KMS-11 (cell line): ENCODE data around the gene RBM38.
A peak's percentile ranks its signal among the peaks of the same experiment; 100 is the strongest.

Experiments used
- H2AFZ ChIP-seq: fragments of 200-600 bp; sonication (generic); 2 replicates; pipeline ENCODE4 v1.6.1; 2016; ENCODE audit warnings: antibody characterized with exemption, mixed run types, low read depth
- H3K27ac ChIP-seq: fragments of 200-600 bp; sonication (generic); 2 replicates; pipeline ENCODE4 v1.6.1; 2016; ENCODE audit warnings: mild to moderate bottlenecking, mixed run types
- H3K27me3 ChIP-seq: fragments of 200-600 bp; sonication (generic); 2 replicates; pipeline ENCODE4 v1.6.1; 2017; ENCODE audit warnings: mild to moderate bottlenecking, low read depth, mixed run types, moderate library complexity; ENCODE audit not compliant: insufficient read depth
- H3K36me3 ChIP-seq: fragments of 200-600 bp; sonication (generic); 2 replicates; pipeline ENCODE4 v1.6.1; 2017; ENCODE audit warnings: mild to moderate bottlenecking, mixed run types; ENCODE audit not compliant: insufficient read depth
- H3K4me1 ChIP-seq: fragments of 200-600 bp; sonication (generic); 2 replicates; pipeline ENCODE4 v1.6.1; 2016; ENCODE audit warnings: mild to moderate bottlenecking, low read depth, mixed run types; ENCODE audit not compliant: poor library complexity, severe bottlenecking
- H3K4me2 ChIP-seq: fragments of 200-600 bp; sonication (generic); 2 replicates; pipeline ENCODE4 v1.7.0; 2016; ENCODE audit warnings: mild to moderate bottlenecking, mixed run types
- H3K4me3 ChIP-seq: fragments of 200-600 bp; sonication (generic); IDR thresholded peaks from 2 replicates; pipeline ENCODE4 v1.6.1; 2017; ENCODE audit warnings: low read depth, low read length, mixed read lengths; ENCODE audit not compliant: insufficient read depth
- H3K79me2 ChIP-seq: fragments of 200-600 bp; sonication (generic); 2 replicates; pipeline ENCODE4 v1.6.1; 2016; ENCODE audit warnings: low read depth, mixed run types; ENCODE audit not compliant: insufficient read depth
- H3K9ac ChIP-seq: fragments of 200-600 bp; sonication (generic); 2 replicates; pipeline ENCODE4 v1.6.1; 2016; ENCODE audit warnings: mild to moderate bottlenecking, mixed run types
- H4K20me1 ChIP-seq: fragments of 200-600 bp; sonication (generic); 2 replicates; pipeline ENCODE4 v1.6.1; 2016; ENCODE audit warnings: mild to moderate bottlenecking, mixed run types; ENCODE audit not compliant: insufficient read depth
- TF ChIP-seq, protein P1 (sequence below): fragments of 200-600 bp; sonication (generic); conservative IDR thresholded peaks from 2 replicates; pipeline ENCODE4 v1.6.1; 2017; ENCODE audit warnings: low read depth, mild to moderate bottlenecking, antibody characterized with exemption, low read length, moderate library complexity, mixed read lengths

Gene RBM38

GRCh38 chr20:57394121-57395082 lies 3.2 kb downstream of the RBM38 start:
- peaks cover 11% of the 10 kb centered on the region for H4K20me1 ChIP-seq
- H3K27me3 ChIP-seq, result no peaks in the 10 kb centered on the region
- TF ChIP-seq, protein P1, sequence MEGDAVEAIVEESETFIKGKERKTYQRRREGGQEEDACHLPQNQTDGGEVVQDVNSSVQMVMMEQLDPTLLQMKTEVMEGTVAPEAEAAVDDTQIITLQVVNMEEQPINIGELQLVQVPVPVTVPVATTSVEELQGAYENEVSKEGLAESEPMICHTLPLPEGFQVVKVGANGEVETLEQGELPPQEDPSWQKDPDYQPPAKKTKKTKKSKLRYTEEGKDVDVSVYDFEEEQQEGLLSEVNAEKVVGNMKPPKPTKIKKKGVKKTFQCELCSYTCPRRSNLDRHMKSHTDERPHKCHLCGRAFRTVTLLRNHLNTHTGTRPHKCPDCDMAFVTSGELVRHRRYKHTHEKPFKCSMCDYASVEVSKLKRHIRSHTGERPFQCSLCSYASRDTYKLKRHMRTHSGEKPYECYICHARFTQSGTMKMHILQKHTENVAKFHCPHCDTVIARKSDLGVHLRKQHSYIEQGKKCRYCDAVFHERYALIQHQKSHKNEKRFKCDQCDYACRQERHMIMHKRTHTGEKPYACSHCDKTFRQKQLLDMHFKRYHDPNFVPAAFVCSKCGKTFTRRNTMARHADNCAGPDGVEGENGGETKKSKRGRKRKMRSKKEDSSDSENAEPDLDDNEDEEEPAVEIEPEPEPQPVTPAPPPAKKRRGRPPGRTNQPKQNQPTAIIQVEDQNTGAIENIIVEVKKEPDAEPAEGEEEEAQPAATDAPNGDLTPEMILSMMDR, result no peak
- H2AFZ ChIP-seq, result no peak overlapping the region
- peaks cover 7% of the 10 kb centered on the region; the same call in 1 of the 2 replicates for H3K36me3 ChIP-seq
- H3K79me2 ChIP-seq, result peaks cover 66% of the 10 kb centered on the region
- no peak overlapping the region for H3K9ac ChIP-seq
- no peak overlapping the region for H3K27ac ChIP-seq
- peak overlapping the region; percentile 72; the same call in 1 of the 2 replicates for H3K4me2 ChIP-seq
- peaks cover 76% of the 10 kb centered on the region for H3K4me1 ChIP-seq
- H3K4me3 ChIP-seq, result no peak overlapping the region

GRCh38 chr20:57395111-57395966 lies 4.1 kb downstream of the RBM38 start:
- peaks cover 17% of the 10 kb centered on the region for H4K20me1 ChIP-seq

GRCh38 chr20:57396212-57396983 lies 5.2 kb downstream of the RBM38 start:
- H3K36me3 ChIP-seq, result peaks cover 7% of the 10 kb centered on the region
- H2AFZ ChIP-seq, result no peak overlapping the region
- H3K27ac ChIP-seq, result peak overlapping the region; percentile 16; the same call in 1 of the 2 replicates
- peaks cover 81% of the 10 kb centered on the region for H3K4me1 ChIP-seq
- TF ChIP-seq, protein P1, result no peak
- peak overlapping the region; percentile 94; the same call in 1 of the 2 replicates for H3K4me2 ChIP-seq
- no peak overlapping the region for H3K4me3 ChIP-seq
- peaks cover 28% of the 10 kb centered on the region for H4K20me1 ChIP-seq
- no peaks in the 10 kb centered on the region for H3K27me3 ChIP-seq
- H3K79me2 ChIP-seq, result peaks cover 86% of the 10 kb centered on the region
- H3K9ac ChIP-seq, result no peak overlapping the region

More at GRCh38 chr20:57395111-57395966, 4.1 kb downstream of the RBM38 start:
- H3K4me3 ChIP-seq, result no peak overlapping the region
- peak overlapping the region; percentile 72; the same call in 1 of the 2 replicates for H3K4me2 ChIP-seq
- peaks cover 76% of the 10 kb centered on the region for H3K79me2 ChIP-seq
- TF ChIP-seq, protein P1, result no peak
- H3K27ac ChIP-seq, result peak overlapping the region; percentile 16; the same call in 1 of the 2 replicates
- no peak overlapping the region for H2AFZ ChIP-seq
- no peak overlapping the region for H3K9ac ChIP-seq
- H3K27me3 ChIP-seq, result no peaks in the 10 kb centered on the region
- peaks cover 76% of the 10 kb centered on the region for H3K4me1 ChIP-seq
- H3K36me3 ChIP-seq, result peaks cover 7% of the 10 kb centered on the region
